HCT116 (cell line): Measurements from ENCODE around the gene ZNF763. TPM values are rescaled to one million over a fixed set of nuclear protein-coding genes. Genes with fewer than 3 reads are reported as not detected.

ENCODE experiments used
- ATAC-seq: fragments of 200-7000 bp; cut with Tn5 transposase; 2 replicates; pipeline ENCODE4 v1.9.1; 2020; ENCODE audit warnings: mild to moderate bottlenecking, moderate library complexity
- Bru-seq: library from RNA; stranded (reverse); fragments of 400-500 nt; gene quantifications from one replicate; lab custom pipeline; 2021; lab: Mats Ljungman, UMichigan
- BruChase-seq, 2 experiments: library from RNA; stranded (reverse); fragments of 400-500 nt; gene quantifications; one replicate each; lab custom pipeline; 2021; lab: Mats Ljungman, UMichigan
- BruUV-seq: library from RNA; stranded (reverse); fragments of 400-500 nt; replicated peaks from 2 replicates; lab custom pipeline; 2021; lab: Mats Ljungman, UMichigan
- CTCF ChIA-PET: fragments of 300-600 bp; sonication (Branson Sonifier 250); formaldehyde crosslinking; loops from one replicate; lab custom pipeline; 2021; ENCODE audit warnings: antibody characterized with exemption; lab: Charles Lee
- POLR2A ChIA-PET: fragments of 300-600, 350-600 bp; sonication (Branson Sonifier 250); formaldehyde crosslinking; loops from one replicate; lab custom pipeline; 2021; ENCODE audit warnings: antibody characterized with exemption; lab: Charles Lee
- RAD21 ChIA-PET, 2 experiments: fragments of 300-600 bp; sonication (Branson Sonifier 250); formaldehyde crosslinking; loops; one replicate each; lab custom pipeline; 2023; ENCODE audit warnings: low total read pairs in 2 of 2; ENCODE audit not compliant: uncharacterized antibody in 2 of 2, unreplicated experiment in 2 of 2, low non-redundant PET in 1 of 2; lab: Charles Lee
- DNase-seq: peaks from one replicate; pipeline ENCODE4 v3.0.0-alpha.2; 2010; ENCODE audit warnings: low read depth, low spot score
- H2AFZ ChIP-seq: fragments of 200-600 bp; shearing (Covaris generic), sonication (generic); 2 replicates; pipeline ENCODE4 v1.6.1; 2017; ENCODE audit warnings: low read depth, mixed run types, mixed read lengths, antibody characterized with exemption, low read length; ENCODE audit not compliant: poor library complexity, severe bottlenecking
- H3K27ac ChIP-seq: 2 replicates; pipeline ENCODE4 v1.5.1; 2012; ENCODE audit warnings: low read depth, low read length
- H3K27me3 ChIP-seq: fragments of 200-600 bp; sonication (generic); 2 replicates; pipeline ENCODE4 v1.6.1; 2016; ENCODE audit warnings: mixed run types, low read length, mixed read lengths; ENCODE audit not compliant: insufficient read depth
- H3K36me3 ChIP-seq, 2 experiments: fragments of 200-500 bp in 1 of 2; fragments of 200-600 bp in 1 of 2; sonication (Bioruptor generic) in 1 of 2; sonication (generic) in 1 of 2; 2 replicates each; pipeline versions ENCODE4 v1.5.1 to v1.6.1; 2014 to 2016; ENCODE audit warnings: low read length in 2 of 2, inconsistent platforms in 1 of 2, mixed read lengths in 1 of 2, mixed run types in 1 of 2; ENCODE audit not compliant: insufficient read depth in 2 of 2, control insufficient read depth in 1 of 2
- H3K4me1 ChIP-seq, 2 experiments: fragments of 200-600 bp in 1 of 2; sonication (generic) in 1 of 2; 2 replicates each; pipeline versions ENCODE4 v1.5.1 to v1.6.1; 2012 to 2017; ENCODE audit warnings: low read length in 2 of 2, inconsistent platforms in 1 of 2, mild to moderate bottlenecking in 1 of 2, mixed read lengths in 1 of 2, mixed run types in 1 of 2, moderate library complexity in 1 of 2; ENCODE audit not compliant: insufficient read depth in 2 of 2, control insufficient read depth in 1 of 2
- H3K4me2 ChIP-seq: fragments of 200-600 bp; sonication (generic); 2 replicates; pipeline ENCODE4 v1.6.1; 2017; ENCODE audit warnings: mixed run types, low read length, mixed read lengths
- H3K4me3 ChIP-seq, 2 experiments: fragments of 200-600 bp in 1 of 2; sonication (generic) in 1 of 2; replicated peaks in 1 of 2; 2 replicates each; pipeline ENCODE4 v1.5.1; 2011 to 2016; ENCODE audit warnings: low read length in 2 of 2, control low read depth in 1 of 2, low read depth in 1 of 2, mild to moderate bottlenecking in 1 of 2, mixed read lengths in 1 of 2, mixed run types in 1 of 2
- H3K79me2 ChIP-seq: fragments of 200-600 bp; sonication (generic); 2 replicates; pipeline ENCODE4 v1.6.1; 2017; ENCODE audit warnings: mild to moderate bottlenecking, mixed run types, low read length, moderate library complexity, mixed read lengths; ENCODE audit not compliant: insufficient read depth
- H3K9ac ChIP-seq: fragments of 200-600 bp; sonication (generic); 2 replicates; pipeline ENCODE4 v1.6.1; 2016; ENCODE audit warnings: low read length, mixed read lengths
- H3K9me2 ChIP-seq: fragments of 200-600 bp; sonication (generic), shearing (Covaris generic); 2 replicates; pipeline ENCODE4 v1.6.1; 2017; ENCODE audit warnings: mixed run types, mild to moderate bottlenecking, moderate library complexity; ENCODE audit not compliant: insufficient read depth
- H3K9me3 ChIP-seq, 2 experiments: fragments of 200-500 bp in 1 of 2; fragments of 200-600 bp in 1 of 2; sonication (Bioruptor generic) in 1 of 2; sonication (generic) in 1 of 2; 2 replicates each; pipeline ENCODE4 v1.6.1; 2014 to 2017; ENCODE audit warnings: low read length in 2 of 2, mixed read lengths in 2 of 2, inconsistent platforms in 1 of 2, low read depth in 1 of 2, mild to moderate bottlenecking in 1 of 2, mixed run types in 1 of 2, moderate library complexity in 1 of 2; ENCODE audit not compliant: control insufficient read depth in 1 of 2, insufficient read depth in 1 of 2
- H4K20me1 ChIP-seq: fragments of 200-600 bp; sonication (generic), shearing (Covaris generic); 2 replicates; pipeline ENCODE4 v1.6.1; 2017; ENCODE audit warnings: mixed run types, mild to moderate bottlenecking, moderate library complexity; ENCODE audit not compliant: insufficient read depth
- CBX3 ChIP-seq: IDR thresholded peaks from 2 replicates; pipeline ENCODE4 v1.6.1; 2012; ENCODE audit warnings: low read depth
- CEBPB ChIP-seq: IDR thresholded peaks from 2 replicates; pipeline ENCODE4 v1.6.1; 2012; ENCODE audit warnings: low read depth
- EGR1 ChIP-seq: IDR thresholded peaks from 2 replicates; pipeline ENCODE4 v1.6.1; 2012; ENCODE audit warnings: low read depth
- ELF1 ChIP-seq: IDR thresholded peaks from 2 replicates; pipeline ENCODE4 v1.6.1; 2012; ENCODE audit warnings: low read depth, borderline replicate concordance
- EZH2 ChIP-seq: fragments of 200-600 bp; sonication (generic); IDR thresholded peaks from 2 replicates; pipeline ENCODE4 v1.6.1; 2017; ENCODE audit warnings: antibody characterized with exemption, mixed run types
- FOSL1 ChIP-seq: IDR thresholded peaks from 2 replicates; pipeline ENCODE4 v1.6.1; 2012; ENCODE audit warnings: low read depth
- JUND ChIP-seq: IDR thresholded peaks from 2 replicates; pipeline ENCODE4 v1.6.1; 2012
- POLR2A ChIP-seq: IDR thresholded peaks from 2 replicates; pipeline ENCODE4 v1.7.0; 2011; ENCODE audit warnings: borderline replicate concordance; ENCODE audit not compliant: insufficient read depth, insufficient read length; ENCODE audit errors: extremely low read depth
- POLR2AphosphoS5 ChIP-seq: IDR thresholded peaks from 2 replicates; pipeline ENCODE4 v1.6.1; 2011; ENCODE audit warnings: mild to moderate bottlenecking, low read depth, low read length, moderate library complexity
- RAD21 ChIP-seq: IDR thresholded peaks from 2 replicates; pipeline ENCODE4 v1.6.1; 2012; ENCODE audit warnings: low read depth, mild to moderate bottlenecking
- SP1 ChIP-seq: IDR thresholded peaks from 2 replicates; pipeline ENCODE4 v1.6.1; 2012; ENCODE audit warnings: low read depth
- SRF ChIP-seq: IDR thresholded peaks from 2 replicates; pipeline ENCODE4 v1.6.1; 2012; ENCODE audit warnings: low read depth
- YY1 ChIP-seq: IDR thresholded peaks from 2 replicates; pipeline ENCODE4 v1.6.1; 2011; ENCODE audit warnings: low read length, low read depth, moderate library complexity, mild to moderate bottlenecking; ENCODE audit not compliant: insufficient replicate concordance; ENCODE audit errors: extremely low read depth
- ZFX ChIP-seq: fragments of 450-650 bp; IDR thresholded peaks from 2 replicates; pipeline ENCODE4 v1.6.1; 2017
- ZNF274 ChIP-seq: fragments of 200-500 bp; sonication (Bioruptor generic); IDR thresholded peaks from 2 replicates; pipeline ENCODE4 v1.6.1; 2014; ENCODE audit warnings: mild to moderate bottlenecking, low read depth, low read length, inconsistent platforms
- intact Hi-C: fragments of 100-400 bp; cut with micrococcal nuclease; formaldehyde crosslinking; loops from 2 replicates; pipeline ENCODE4 v1.10.0; 2022
- long read RNA-seq: library from polyadenylated mRNA; unstranded; transcript quantifications from one replicate; pipeline ENCODE4 v2.0.0, GENCODE V29; 2021; ENCODE audit not compliant: unreplicated experiment
- polyA plus RNA-seq: library from polyadenylated mRNA; unstranded; fragments of >200 nt; gene quantifications from 2 replicates; pipeline ENCODE4 v1.2.1, GENCODE V29; 2012; ENCODE audit warnings: missing spikeins
- total RNA-seq: library from RNA; stranded (reverse); gene quantifications from one replicate; pipeline ENCODE4 v1.2.1, GENCODE V29; 2021; ENCODE audit not compliant: unreplicated experiment
- TF ChIP-seq, protein P1 (sequence below), 3 experiments: fragments of 200-600 bp in 1 of 3; sonication (generic) in 1 of 3; IDR thresholded peaks in 2 of 3; conservative IDR thresholded peaks in 1 of 3; 2 replicates each; pipeline ENCODE4 v1.5.1; 2012 to 2017; ENCODE audit warnings: low read depth in 2 of 3, low read length in 2 of 3, antibody characterized with exemption in 1 of 3, borderline replicate concordance in 1 of 3, control low read depth in 1 of 3, mild to moderate bottlenecking in 1 of 3, mixed read lengths in 1 of 3, mixed run types in 1 of 3, moderate library complexity in 1 of 3; ENCODE audit not compliant: insufficient read depth in 1 of 3
- TF ChIP-seq, protein P2 (sequence below): IDR thresholded peaks from 2 replicates; pipeline ENCODE4 v1.6.1; 2012

Gene ZNF763
- total RNA-seq, result not detected
- polyA plus RNA-seq, result 0.08 TPM in 1 of 2 replicates, not detected in the other
- percentile 23 among the genes with signal in this experiment for Bru-seq, nascent RNA
- percentile 28 among the genes with signal in this experiment for BruChase-seq, experiment 1, labeled RNA remaining after a 6-hour chase
- BruChase-seq, experiment 2, labeled RNA remaining after a 2-hour chase, result percentile 31 among the genes with signal in this experiment
- long read RNA-seq, result 0 reads

DNA sequence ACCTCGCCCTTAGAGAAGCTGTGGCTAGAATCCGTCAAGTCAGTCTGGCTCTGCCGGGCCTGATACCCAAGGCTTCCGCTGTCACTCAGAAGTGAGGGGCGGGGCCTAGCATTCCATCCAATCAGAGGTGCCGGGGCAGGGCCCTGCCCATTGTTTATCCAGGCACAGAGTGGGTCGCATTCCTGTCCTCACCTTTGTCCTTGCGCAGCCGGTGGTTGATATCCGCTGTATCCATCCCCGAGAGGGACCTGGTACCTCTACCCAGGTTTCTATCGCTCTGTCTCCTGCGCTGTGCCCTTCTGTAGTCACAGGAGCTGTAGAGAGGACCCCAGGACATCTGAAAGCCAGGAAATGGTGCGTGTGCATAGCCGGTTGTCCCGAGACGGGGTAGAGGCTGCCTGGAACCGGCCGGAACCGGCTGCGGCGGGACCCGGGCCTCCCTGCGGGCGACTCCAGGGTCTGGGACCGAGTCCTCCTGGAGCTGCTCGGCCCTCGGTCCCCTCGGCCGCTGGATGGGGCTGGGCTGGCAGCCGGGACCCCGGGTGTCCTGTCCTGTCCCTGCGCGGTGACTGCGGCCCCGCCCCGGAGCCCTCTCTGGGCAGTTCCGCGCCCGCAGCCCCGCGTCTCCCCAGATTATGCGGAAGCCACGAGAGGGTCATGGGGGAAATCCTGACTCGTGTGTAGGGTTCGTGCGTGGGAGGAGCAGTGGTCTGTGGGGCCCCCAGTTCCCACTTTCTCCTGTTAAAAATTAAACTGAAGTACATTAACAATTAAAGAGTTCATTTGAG lies at the start of gene ZNF763:
Gene ZNF763 (plus strand): TSS at position 183 of the 788 bp plus-strand sequence. CDS start 169 bp downstream, at position 352.
- peaks cover 0 to 4% of the 10 kb centered on the region in 2 experiments; a peak in 2 of 4 replicates for H3K9me3 ChIP-seq
- DNase-seq (no peak), ATAC-seq (no peak)
- intact Hi-C loops, result no loop called here
- H4K20me1 ChIP-seq, result no peaks in the 10 kb centered on the region
- H3K4me3 ChIP-seq, result no peak within 1 kb of the TSS
- no TSS peak for BruUV-seq
- H3K79me2 ChIP-seq, result no peaks in the 10 kb centered on the region
- no peak within 1 kb of the TSS for H2AFZ ChIP-seq
- no peaks in the 10 kb centered on the region for H3K36me3 ChIP-seq
- H3K4me2 ChIP-seq, result no peak within 1 kb of the TSS
- H3K9me2 ChIP-seq, result no peaks in the 10 kb centered on the region
- no peak within 1 kb of the TSS for H3K27ac ChIP-seq
- POLR2A ChIA-PET, result no interaction called here
- H3K9ac ChIP-seq, result no peak within 1 kb of the TSS
- TF ChIP-seq EZH2 (no peak), ELF1 (no peak), EGR1 (no peak)
- CTCF ChIA-PET, result no interaction called here
- RAD21 ChIA-PET, result no interaction called here
- no peaks in the 10 kb centered on the region for H3K27me3 ChIP-seq
- H3K4me1 ChIP-seq, result no peaks in the 10 kb centered on the region

DNA sequence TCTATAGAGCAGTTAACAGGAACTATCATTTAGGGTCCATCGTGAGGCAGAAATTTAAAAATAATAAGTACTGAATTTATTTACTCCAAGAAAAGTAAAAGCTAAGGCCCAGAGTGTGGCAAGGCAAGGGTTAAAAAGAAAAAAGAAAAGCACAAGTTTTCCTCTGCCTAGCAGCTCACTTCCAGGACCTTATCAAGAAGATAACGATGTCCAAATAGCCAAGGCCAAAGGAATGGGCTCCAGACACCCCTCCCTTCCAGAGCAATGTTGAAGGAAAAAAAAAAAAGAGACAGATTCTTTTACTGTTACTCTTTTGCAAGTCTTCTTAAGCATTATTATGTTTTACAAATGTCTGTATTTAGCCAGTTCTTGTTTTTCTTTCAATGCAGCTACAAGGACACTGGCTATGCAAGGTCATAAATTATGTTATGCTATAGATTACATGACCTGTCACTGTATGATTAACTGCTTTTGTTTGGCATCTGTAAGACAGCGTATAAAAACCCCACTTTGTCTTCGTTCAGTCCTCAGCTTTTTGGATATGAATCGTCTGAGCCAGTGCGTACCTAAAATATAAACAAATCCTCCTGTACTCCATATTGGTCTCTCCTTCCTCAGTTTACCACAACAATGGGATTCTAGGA lies 42.9 kb upstream of the ZNF763 start:
- ATAC-seq (no peak), DNase-seq (no peak)
- ChIA-PET POLR2A (no interaction called here), CTCF (interaction anchor here (2.9 kb wide), 1 partner anchor 67 kb away, joined by 22 read pairs; no protein-coding TSS in a partner anchor), RAD21 (no interaction called here)
- Histone ChIP-seq H3K79me2 (peaks cover 20% of the 10 kb centered on the region), H4K20me1 (no peaks in the 10 kb centered on the region), H3K9me2 (no peaks in the 10 kb centered on the region), H3K27ac (no peak overlapping the region), H3K4me3 (no peak overlapping the region), H3K4me1 (peaks cover 0 to 22% of the 10 kb centered on the region in 2 experiments; a peak in 2 of 4 replicates), H3K9me3 (no peaks in the 10 kb centered on the region), H2AFZ (no peak overlapping the region), H3K36me3 (no peaks in the 10 kb centered on the region), H3K4me2 (no peak overlapping the region), H3K27me3 (no peaks in the 10 kb centered on the region), H3K9ac (no peak overlapping the region)
- no TSS peak for BruUV-seq
- intact Hi-C loops, result loop anchor here (5.0 to 10.0 kb wide), 2 partner anchors 370 to 743 kb away; partner anchors contain the start of genes MAN2B1, WDR83 and ZNF44
- TF ChIP-seq, protein P1, sequence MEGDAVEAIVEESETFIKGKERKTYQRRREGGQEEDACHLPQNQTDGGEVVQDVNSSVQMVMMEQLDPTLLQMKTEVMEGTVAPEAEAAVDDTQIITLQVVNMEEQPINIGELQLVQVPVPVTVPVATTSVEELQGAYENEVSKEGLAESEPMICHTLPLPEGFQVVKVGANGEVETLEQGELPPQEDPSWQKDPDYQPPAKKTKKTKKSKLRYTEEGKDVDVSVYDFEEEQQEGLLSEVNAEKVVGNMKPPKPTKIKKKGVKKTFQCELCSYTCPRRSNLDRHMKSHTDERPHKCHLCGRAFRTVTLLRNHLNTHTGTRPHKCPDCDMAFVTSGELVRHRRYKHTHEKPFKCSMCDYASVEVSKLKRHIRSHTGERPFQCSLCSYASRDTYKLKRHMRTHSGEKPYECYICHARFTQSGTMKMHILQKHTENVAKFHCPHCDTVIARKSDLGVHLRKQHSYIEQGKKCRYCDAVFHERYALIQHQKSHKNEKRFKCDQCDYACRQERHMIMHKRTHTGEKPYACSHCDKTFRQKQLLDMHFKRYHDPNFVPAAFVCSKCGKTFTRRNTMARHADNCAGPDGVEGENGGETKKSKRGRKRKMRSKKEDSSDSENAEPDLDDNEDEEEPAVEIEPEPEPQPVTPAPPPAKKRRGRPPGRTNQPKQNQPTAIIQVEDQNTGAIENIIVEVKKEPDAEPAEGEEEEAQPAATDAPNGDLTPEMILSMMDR (IDR thresholded peaks at IDR 0.05 in 2 of 3, conservative IDR thresholded peaks at IDR 0.05 in 1 of 3; ENCODE audit: borderline replicate concordance in 1 of 3, insufficient read depth in 1 of 3, low read depth in 2 of 3, low read length in 2 of 3), result no peak
- TF ChIP-seq ZFX (no peak), RAD21 (no peak), SP1 (no peak), CEBPB (no peak), EZH2 (no peak), CBX3 (no peak), POLR2AphosphoS5 (no peak), SRF (no peak), ELF1 (no peak), EGR1 (no peak), ZNF274 (no peak), FOSL1 (no peak), YY1 (no peak), POLR2A (no peak), JUND (no peak)
- TF ChIP-seq, protein P2, sequence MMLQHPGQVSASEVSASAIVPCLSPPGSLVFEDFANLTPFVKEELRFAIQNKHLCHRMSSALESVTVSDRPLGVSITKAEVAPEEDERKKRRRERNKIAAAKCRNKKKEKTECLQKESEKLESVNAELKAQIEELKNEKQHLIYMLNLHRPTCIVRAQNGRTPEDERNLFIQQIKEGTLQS, result no peak
